OCI-LY3 (cell line): ENCODE results near the gene DNAH17.

Experiments used
- EZH2phosphoT487 ChIP-seq: fragments of 200-600 bp; shearing (Covaris generic); IDR thresholded peaks from 2 replicates; pipeline ENCODE4 v1.6.1; 2018; ENCODE audit warnings: antibody characterized with exemption, mixed run types, low read depth
- TF ChIP-seq, protein P1 (sequence below): fragments of 200-600, 300-600 bp; sonication (generic); IDR thresholded peaks from 2 replicates; pipeline ENCODE4 v1.5.1; 2014; ENCODE audit warnings: antibody characterized with exemption, low read length, low read depth

GRCh38 chr17:78591263-78591671 is 14.1 kb upstream of the DNAH17 start:
- TF ChIP-seq, protein P1, sequence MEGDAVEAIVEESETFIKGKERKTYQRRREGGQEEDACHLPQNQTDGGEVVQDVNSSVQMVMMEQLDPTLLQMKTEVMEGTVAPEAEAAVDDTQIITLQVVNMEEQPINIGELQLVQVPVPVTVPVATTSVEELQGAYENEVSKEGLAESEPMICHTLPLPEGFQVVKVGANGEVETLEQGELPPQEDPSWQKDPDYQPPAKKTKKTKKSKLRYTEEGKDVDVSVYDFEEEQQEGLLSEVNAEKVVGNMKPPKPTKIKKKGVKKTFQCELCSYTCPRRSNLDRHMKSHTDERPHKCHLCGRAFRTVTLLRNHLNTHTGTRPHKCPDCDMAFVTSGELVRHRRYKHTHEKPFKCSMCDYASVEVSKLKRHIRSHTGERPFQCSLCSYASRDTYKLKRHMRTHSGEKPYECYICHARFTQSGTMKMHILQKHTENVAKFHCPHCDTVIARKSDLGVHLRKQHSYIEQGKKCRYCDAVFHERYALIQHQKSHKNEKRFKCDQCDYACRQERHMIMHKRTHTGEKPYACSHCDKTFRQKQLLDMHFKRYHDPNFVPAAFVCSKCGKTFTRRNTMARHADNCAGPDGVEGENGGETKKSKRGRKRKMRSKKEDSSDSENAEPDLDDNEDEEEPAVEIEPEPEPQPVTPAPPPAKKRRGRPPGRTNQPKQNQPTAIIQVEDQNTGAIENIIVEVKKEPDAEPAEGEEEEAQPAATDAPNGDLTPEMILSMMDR = no peak
- no peak for TF ChIP-seq EZH2phosphoT487
